MM.1S (cell line): ENCODE results near the gene SYNE2.

Source experiments
- CTCF ChIP-seq: fragments of 300-600 bp; sonication (generic); IDR thresholded peaks from 2 replicates; pipeline ENCODE4 v1.5.1; 2016; ENCODE audit warnings: antibody characterized with exemption, low read length, mixed read lengths
- EZH2 ChIP-seq: fragments of 300-600 bp; sonication (generic); optimal IDR thresholded peaks from 2 replicates; pipeline ENCODE3; 2017; ENCODE audit warnings: low read depth, mild to moderate bottlenecking, antibody characterized with exemption, low read length, mixed read lengths

DNA sequence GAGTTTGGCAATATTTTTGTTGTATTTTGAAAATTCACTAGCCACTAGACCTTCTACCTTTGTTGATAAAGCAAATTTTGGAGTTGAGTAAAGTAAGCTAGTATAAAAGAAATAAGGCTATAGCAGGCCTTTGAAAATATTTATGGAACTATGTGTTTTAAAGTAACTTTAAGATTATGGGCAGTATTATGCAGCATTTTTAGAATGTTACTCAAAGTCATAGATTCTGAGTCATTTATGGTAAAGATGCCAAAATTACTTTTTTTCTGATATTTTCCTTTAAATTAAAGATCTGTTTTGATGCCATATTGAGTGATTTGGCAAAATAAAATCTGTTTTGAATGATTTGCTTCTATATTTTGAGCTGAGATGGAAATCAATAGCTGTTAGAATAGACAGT, 57.2 kb downstream of the SYNE2 start:
- no peak for TF ChIP-seq CTCF
- no peak for TF ChIP-seq EZH2
